DMS79 (cell line): Measurements from ENCODE around the gene PUM2.

ENCODE experiments used
- DNase-seq: peaks from one replicate; lab custom pipeline; 2025; lab: John Stamatoyannopoulos, UW

PUM2 gene

DNA sequence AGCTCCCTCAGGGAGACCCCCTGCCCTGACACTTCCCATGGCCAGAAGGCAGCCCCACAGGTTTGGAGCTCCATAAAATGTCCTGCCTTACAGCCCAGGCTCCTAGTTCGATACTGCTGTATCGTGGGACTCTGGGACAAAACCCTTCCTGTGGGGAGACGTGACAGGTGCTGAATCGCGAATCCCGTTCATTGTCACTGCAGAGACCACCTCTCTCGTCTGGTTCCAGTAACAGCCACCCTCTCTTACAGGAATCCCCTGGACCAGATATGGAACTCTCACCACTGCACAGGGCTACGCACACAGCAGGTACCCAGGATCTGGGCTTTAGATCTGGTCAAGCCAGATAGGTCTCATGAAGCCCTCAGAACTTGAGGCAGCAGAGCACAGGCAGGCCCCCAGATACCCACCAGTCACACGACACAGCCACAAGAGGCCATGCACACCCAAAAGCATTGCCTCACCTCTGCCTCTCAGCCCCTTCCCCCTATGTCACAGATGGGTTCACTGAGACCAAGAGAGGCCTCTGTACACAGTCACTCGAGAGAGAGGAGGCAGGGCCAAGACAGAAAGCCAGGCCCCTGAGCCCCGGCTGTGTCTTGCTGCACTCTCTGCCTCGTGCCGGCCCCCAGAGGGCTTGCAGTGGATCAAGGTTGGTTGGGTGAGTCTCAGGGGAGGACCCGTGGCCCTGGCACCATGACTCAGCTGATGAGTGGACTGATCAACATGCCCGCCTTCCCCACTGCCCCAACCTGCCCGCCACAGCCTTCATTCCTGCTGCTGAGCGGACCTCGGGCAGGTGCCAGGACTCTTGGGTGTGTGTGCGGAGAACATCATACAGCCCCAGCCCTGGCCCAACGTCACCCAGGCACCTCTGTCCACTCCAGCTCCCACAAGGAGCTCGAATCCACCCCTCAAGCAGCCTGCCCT, 133.3 kb downstream of the PUM2 start:
- no peak for DNase-seq

GRCh38 chr2:20216130-20217025, 134.3 kb downstream of the PUM2 start:
- DNase-seq, result no peak

GRCh38 chr2:20215183-20216040, 135.2 kb downstream of the PUM2 start:
- DNase-seq, result no peak

GRCh38 chr2:20214566-20215182, 136.0 kb downstream of the PUM2 start:
- no peak for DNase-seq

- peak; percentile 74 for DNase-seq
Observed at GRCh38 chr2:20213651-20214565, 136.7 kb downstream of the PUM2 start.

GRCh38 chr2:20212871-20213503, 137.7 kb downstream of the PUM2 start:
- DNase-seq, result no peak

DNA sequence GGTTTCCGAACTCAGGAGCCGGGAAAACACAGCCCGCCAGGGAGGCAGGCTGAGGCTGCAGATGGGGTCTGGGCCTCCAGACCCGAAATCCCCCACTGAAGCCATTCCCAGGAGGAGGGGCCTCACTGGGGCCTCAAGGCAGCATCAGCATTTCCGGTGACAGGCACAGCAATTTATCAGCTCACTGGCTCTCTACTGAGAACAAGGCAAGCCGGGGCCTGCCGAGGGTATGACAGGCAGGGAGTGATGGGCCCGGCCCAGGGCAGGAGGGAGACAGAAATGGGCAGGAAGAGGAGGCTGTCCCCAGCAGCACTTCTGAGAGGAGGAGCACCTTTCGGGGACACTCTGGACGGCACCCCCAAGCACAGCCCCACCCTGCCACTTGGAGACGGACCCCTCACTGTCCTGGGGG, 138.2 kb downstream of the PUM2 start:
- DNase-seq, result no peak

GRCh38 chr2:20211860-20212458, 138.7 kb downstream of the PUM2 start:
- no peak for DNase-seq

DNA sequence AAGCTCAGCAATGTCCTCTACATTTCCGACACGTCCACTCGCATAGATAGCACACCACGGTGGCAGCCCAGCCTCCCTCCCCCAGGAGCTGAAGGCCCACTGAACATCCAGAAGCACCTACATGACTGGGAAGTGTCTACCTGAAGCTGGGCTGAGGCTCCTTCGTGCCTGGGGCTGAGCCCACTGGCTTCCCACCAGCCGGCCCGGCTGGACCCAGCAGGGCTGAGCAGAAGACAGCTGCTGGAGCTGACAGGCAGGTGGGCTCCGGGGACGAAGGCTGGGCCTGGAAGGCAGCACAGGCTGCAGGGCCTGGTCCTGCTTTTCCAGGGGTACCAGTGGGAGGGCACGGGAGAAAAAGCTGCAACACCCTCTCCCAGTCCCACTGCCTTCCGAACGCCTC, 139.2 kb downstream of the PUM2 start:
- DNase-seq, result no peak

GRCh38 chr2:20210462-20210861, 140.2 kb downstream of the PUM2 start:
- no peak for DNase-seq

GRCh38 chr2:20209373-20210109, 141.1 kb downstream of the PUM2 start:
- DNase-seq, result no peak

DNA sequence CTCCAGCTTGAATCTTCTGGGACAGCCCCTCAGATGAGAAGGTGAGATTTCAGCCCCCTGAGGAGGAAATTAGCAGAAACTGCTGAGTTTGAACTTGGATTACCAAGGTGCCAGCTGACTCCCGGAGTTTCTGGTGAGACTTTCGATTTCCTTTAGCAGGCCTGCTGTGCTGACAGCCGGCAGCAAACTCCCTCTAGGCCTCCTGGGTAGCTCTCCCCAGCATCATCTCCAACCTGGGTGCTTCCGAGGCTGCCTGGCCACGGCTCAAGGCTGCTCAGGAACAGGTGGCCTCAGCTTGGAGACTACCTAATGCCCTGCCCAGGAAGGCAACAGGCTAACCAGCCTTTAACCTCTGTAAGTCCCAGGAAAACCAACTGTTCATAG, 142.2 kb downstream of the PUM2 start:
- DNase-seq, result no peak

- DNase-seq, result no peak
Observed at GRCh38 chr2:20207051-20207450, 143.6 kb downstream of the PUM2 start.

GRCh38 chr2:20205915-20206524, 144.6 kb downstream of the PUM2 start:
- no peak for DNase-seq

DNA sequence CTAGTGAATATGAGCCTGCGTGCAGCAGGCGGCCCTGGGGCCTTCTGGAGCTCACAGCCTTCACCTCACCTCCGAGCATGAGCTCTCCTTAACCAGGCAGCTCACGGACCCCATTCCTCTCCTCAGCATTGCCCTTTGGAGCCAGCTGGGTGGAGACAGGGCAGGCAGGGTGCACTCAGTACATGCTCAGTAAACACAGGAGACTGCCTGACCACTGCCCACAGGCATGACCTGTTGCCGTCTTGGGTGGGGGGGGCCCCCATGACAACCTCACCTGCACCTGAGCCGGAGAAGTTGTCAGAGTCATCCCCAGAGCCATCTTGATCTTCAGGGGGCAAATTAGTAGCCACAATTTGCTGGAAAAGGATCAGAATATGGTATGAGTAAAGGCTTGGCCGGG, 145.6 kb downstream of the PUM2 start:
- DNase-seq, result no peak

DNA sequence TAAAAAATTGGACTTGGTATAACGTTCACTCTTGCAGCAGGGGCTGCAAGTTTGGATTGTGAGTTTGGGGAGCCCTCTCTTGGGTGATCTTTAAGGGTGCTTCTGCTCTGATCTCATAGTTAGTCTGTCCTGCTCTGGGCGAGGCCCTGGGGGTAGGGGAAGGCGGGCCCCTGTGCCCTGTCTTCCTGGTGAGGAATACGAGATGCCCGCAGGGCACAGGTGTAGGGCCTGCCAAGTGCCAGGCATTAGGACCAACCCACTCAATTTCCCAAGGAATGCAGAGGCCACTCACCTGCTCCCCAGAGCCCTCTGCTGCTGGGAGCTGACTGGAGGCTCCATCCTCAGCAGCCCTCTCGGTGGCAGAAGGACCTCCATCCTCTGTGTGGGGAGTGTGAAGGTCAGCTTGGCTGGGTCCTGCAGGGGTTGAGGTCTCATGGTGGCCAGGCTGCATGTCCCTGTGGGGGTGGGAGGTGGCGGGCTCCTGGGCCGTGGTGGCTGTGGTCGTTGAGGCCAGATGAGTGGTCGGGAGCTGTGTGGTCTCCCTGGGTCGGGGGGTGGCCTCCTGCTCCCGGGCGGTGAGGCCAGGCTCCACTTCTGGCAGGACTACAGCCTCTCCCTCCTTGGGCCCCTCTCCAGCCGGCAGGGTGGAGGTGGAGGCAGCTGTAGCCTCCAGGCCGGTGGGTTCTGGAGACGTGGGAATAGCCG, 147.0 kb downstream of the PUM2 start:
- no peak for DNase-seq

- no peak for DNase-seq
Observed at GRCh38 chr2:20203072-20203471, 147.6 kb downstream of the PUM2 start.

GRCh38 chr2:20201671-20202070, 149.0 kb downstream of the PUM2 start:
- DNase-seq, result no peak
